ENCODE data around the gene SSR1.

GRCh38 chr6:7261852-7262461 lies 51.0 kb downstream of the SSR1 start:
- TF ChIP-seq CTCF (IDR thresholded peaks at IDR 0.05; ENCODE audit: insufficient read depth, low read length, poor library complexity, severe bottlenecking): no peak
- TF ChIP-seq EZH2phosphoT487 (conservative IDR thresholded peaks at IDR 0.05; ENCODE audit: low read length): no peak

All from SU-DHL-6 (cell line).